Tibial artery (tissue), 4 donors: Measurements from ENCODE around the gene C4BPA.

Experiments
- DNase-seq, 2 donors: peaks; one replicate each; pipeline ENCODE4 v3.0.0-alpha.2; 2019
- H3K27ac ChIP-seq, 2 donors: fragments of 200-600 bp; sonication (generic) in 1 of 2; 1 replicate in 1 of 2; 2 replicates in 1 of 2; pipeline ENCODE4 v1.5.1; 2018 to 2019; ENCODE audit warnings: mild to moderate bottlenecking in 1 of 2
- H3K27me3 ChIP-seq, 2 donors: fragments of 200-600 bp; sonication (generic) in 1 of 2; one replicate each; pipeline versions ENCODE4 v1.5.1 to v1.6.0; 2016 to 2019
- H3K36me3 ChIP-seq, 3 donors: fragments of 200-600 bp; sonication (generic) in 2 of 3; one replicate each; pipeline ENCODE4 v1.5.1; 2016 to 2019; ENCODE audit warnings: mild to moderate bottlenecking in 2 of 3
- H3K4me1 ChIP-seq, 4 donors: fragments of 200-600 bp; sonication (generic) in 2 of 4; 1 replicate in 3 of 4; 2 replicates in 1 of 4; pipeline ENCODE4 v1.5.1; 2016 to 2019
- H3K4me3 ChIP-seq, 2 donors: fragments of 200-600 bp; sonication (generic) in 1 of 2; 1 replicate in 1 of 2; 2 replicates in 1 of 2; pipeline ENCODE4 v1.5.1; 2018 to 2019; ENCODE audit warnings: mild to moderate bottlenecking in 2 of 2
- H3K9me3 ChIP-seq, 3 donors: fragments of 200-600 bp; sonication (generic) in 1 of 3; one replicate each; pipeline ENCODE4 v1.5.1; 2016 to 2019
- CTCF ChIP-seq, 2 experiments: fragments of 200-600 bp in 1 of 2; fragments of 450-650 bp in 1 of 2; IDR thresholded peaks; one replicate each; pipeline ENCODE4 v1.5.1; 2017 to 2019; ENCODE audit warnings: antibody characterized with exemption in 2 of 2, mild to moderate bottlenecking in 1 of 2, moderate library complexity in 1 of 2
- intact Hi-C: fragments of 100-400 bp; cut with DNase I; formaldehyde crosslinking; loops from one replicate; pipeline ENCODE4 v1.15.0; 2023; ENCODE audit warnings: low total_unique reads

C4BPA gene

GRCh38 chr1:207064561-207064960 is 39.5 kb upstream of the C4BPA start:
- TF ChIP-seq CTCF (IDR thresholded peaks at IDR 0.05), result no peak
- Histone ChIP-seq H3K27ac (peak overlapping the region; percentile 2 to 8), H3K36me3 (peaks cover 35 to 75% (median 72%) of the 10 kb centered on the region in 3 donors), H3K4me1 (no peaks in the 10 kb centered on the region), H3K4me3 (no peak overlapping the region), H3K9me3 (no peaks in the 10 kb centered on the region), H3K27me3 (no peaks in the 10 kb centered on the region)
- intact Hi-C loops, result no loop called here
- no peak for DNase-seq

- no peak for DNase-seq
- Histone ChIP-seq H3K36me3 (peaks cover 37 to 91% (median 72%) of the 10 kb centered on the region in 3 donors), H3K4me1 (no peaks in the 10 kb centered on the region), H3K9me3 (no peaks in the 10 kb centered on the region), H3K27ac (no peak overlapping the region), H3K27me3 (no peaks in the 10 kb centered on the region), H3K4me3 (no peak overlapping the region)
- TF ChIP-seq CTCF (IDR thresholded peaks at IDR 0.05), result no peak
- intact Hi-C loops, result no loop called here
These were observed 36.8 kb upstream of the C4BPA start for GRCh38 chr1:207067185-207067584.

- intact Hi-C loops, result no loop called here
- DNase-seq, result no peak
- peaks cover 32 to 90% (median 68%) of the 10 kb centered on the region in 3 donors for H3K36me3 ChIP-seq
- H3K27ac ChIP-seq, result no peak overlapping the region
- H3K4me3 ChIP-seq, result no peak overlapping the region
- H3K27me3 ChIP-seq, result no peaks in the 10 kb centered on the region
- H3K4me1 ChIP-seq, result no peaks in the 10 kb centered on the region
- no peak for TF ChIP-seq CTCF (IDR thresholded peaks at IDR 0.05)
- H3K9me3 ChIP-seq, result no peaks in the 10 kb centered on the region
These were observed 36.4 kb upstream of the C4BPA start for GRCh38 chr1:207067665-207068064.

GRCh38 chr1:207069061-207069460 is 35.0 kb upstream of the C4BPA start:
- Histone ChIP-seq H3K4me1 (no peaks in the 10 kb centered on the region), H3K9me3 (no peaks in the 10 kb centered on the region), H3K36me3 (peaks cover 32 to 76% (median 57%) of the 10 kb centered on the region in 3 donors), H3K27me3 (no peaks in the 10 kb centered on the region), H3K27ac (no peak overlapping the region), H3K4me3 (no peak overlapping the region)
- no peak for TF ChIP-seq CTCF (IDR thresholded peaks at IDR 0.05)
- no peak for DNase-seq
- intact Hi-C loops, result no loop called here

- peaks cover 32 to 67% (median 48%) of the 10 kb centered on the region in 3 donors for H3K36me3 ChIP-seq
- H3K27me3 ChIP-seq, result no peaks in the 10 kb centered on the region
- TF ChIP-seq CTCF (IDR thresholded peaks at IDR 0.05), result no peak
- intact Hi-C loops, result no loop called here
- DNase-seq, result no peak
- no peaks in the 10 kb centered on the region for H3K4me1 ChIP-seq
- H3K9me3 ChIP-seq, result no peaks in the 10 kb centered on the region
- no peak overlapping the region for H3K27ac ChIP-seq
- H3K4me3 ChIP-seq, result no peak overlapping the region
These were observed 34.1 kb upstream of the C4BPA start for GRCh38 chr1:207069858-207070506.
